ENCODE data around the gene LEMD2.

The LEMD2 gene

GRCh38 chr6:33785778-33786177, 3.2 kb downstream of the LEMD2 start (continued):
- TF ChIP-seq AEBP2 (tag by site-specific recombination; IDR thresholded peaks at IDR 0.05; ENCODE audit: borderline replicate concordance), result no peak
- no peak for TF ChIP-seq PRDM10 (tag by site-specific recombination; IDR thresholded peaks at IDR 0.05)
- TF ChIP-seq ZNF350 (tag by site-specific recombination; IDR thresholded peaks at IDR 0.05), result no peak
- no peak for TF ChIP-seq ZBTB48 (tag by site-specific recombination; IDR thresholded peaks at IDR 0.05)

GRCh38 chr6:33784787-33785186, 4.1 kb downstream of the LEMD2 start:
- Histone ChIP-seq H3K4me3 (ENCODE audit: low read depth, low read length) (no peak overlapping the region), H3K27ac (ENCODE audit: extremely low read depth, low read depth, low read length) (no peak overlapping the region), H3K4me1 (ENCODE audit: control insufficient read depth, insufficient read depth, low read length) (peaks cover 9% of the 10 kb centered on the region), H3K9me3 (ENCODE audit: control insufficient read depth, insufficient read depth, low read depth, low read length) (no peaks in the 10 kb centered on the region), H3K36me3 (ENCODE audit: control insufficient read depth in 2 of 2, insufficient read depth in 1 of 2, low read length in 2 of 2) (peaks cover 0 to 67% of the 10 kb centered on the region in 2 experiments; a peak in 2 of 3 replicates)
- TF ChIP-seq ZNF670 (tag by site-specific recombination; IDR thresholded peaks at IDR 0.05; ENCODE audit: low read depth), result no peak
- TF ChIP-seq ZSCAN18 (tag by site-specific recombination; IDR thresholded peaks at IDR 0.05), result no peak
- TF ChIP-seq ZNF174 (tag by site-specific recombination; IDR thresholded peaks at IDR 0.05), result no peak
- TF ChIP-seq ZNF350 (tag by site-specific recombination; IDR thresholded peaks at IDR 0.05), result no peak
- no peak for TF ChIP-seq ZNF596 (tag by site-specific recombination; IDR thresholded peaks at IDR 0.05)
- TF ChIP-seq ZNF529 (tag by site-specific recombination; IDR thresholded peaks at IDR 0.05; ENCODE audit: insufficient replicate concordance), result no peak
- TF ChIP-seq ZNF19 (tag by site-specific recombination; IDR thresholded peaks at IDR 0.05; ENCODE audit: low read depth), result no peak
- no peak for TF ChIP-seq ZBTB49 (tag by site-specific recombination; IDR thresholded peaks at IDR 0.05; ENCODE audit: low read depth)
- no peak for TF ChIP-seq KLF17 (tag by site-specific recombination; IDR thresholded peaks at IDR 0.05)
- TF ChIP-seq BCL11A (tag by site-specific recombination; IDR thresholded peaks at IDR 0.05; ENCODE audit: low read depth), result no peak
- no peak for TF ChIP-seq ZNF23 (tag by site-specific recombination; IDR thresholded peaks at IDR 0.05; ENCODE audit: borderline replicate concordance)
- no peak for TF ChIP-seq ZNF776 (tag by site-specific recombination; IDR thresholded peaks at IDR 0.05; ENCODE audit: borderline replicate concordance)
- no peak for TF ChIP-seq ZBTB8A (tag by site-specific recombination; IDR thresholded peaks at IDR 0.05)
- TF ChIP-seq ZNF280D (tag by site-specific recombination; IDR thresholded peaks at IDR 0.05), result no peak
- TF ChIP-seq ZNF624 (tag by site-specific recombination; IDR thresholded peaks at IDR 0.05), result no peak
- TF ChIP-seq GFI1B (tag by site-specific recombination; IDR thresholded peaks at IDR 0.05), result no peak
- TF ChIP-seq ZNF239 (tag by site-specific recombination; IDR thresholded peaks at IDR 0.05), result no peak
- no peak for TF ChIP-seq ZNF214 (tag by site-specific recombination; IDR thresholded peaks at IDR 0.05; ENCODE audit: borderline replicate concordance)
- no peak for TF ChIP-seq GLIS2 (tag by site-specific recombination; IDR thresholded peaks at IDR 0.05)
- no peak for TF ChIP-seq MEIS1 (CRISPR knock-in tag; IDR thresholded peaks at IDR 0.05; ENCODE audit: borderline replicate concordance)
- ChIA-PET POLR2A (no interaction called here), CTCF (interaction anchor here (1.4 to 2.1 kb wide), 2 partner anchors 14 to 17 kb away, joined by 5 read pairs; no protein-coding TSS in a partner anchor)

Measured in HEK293 (cell line).